Measurements from ENCODE around the gene MAEA.

Gene MAEA

DNA sequence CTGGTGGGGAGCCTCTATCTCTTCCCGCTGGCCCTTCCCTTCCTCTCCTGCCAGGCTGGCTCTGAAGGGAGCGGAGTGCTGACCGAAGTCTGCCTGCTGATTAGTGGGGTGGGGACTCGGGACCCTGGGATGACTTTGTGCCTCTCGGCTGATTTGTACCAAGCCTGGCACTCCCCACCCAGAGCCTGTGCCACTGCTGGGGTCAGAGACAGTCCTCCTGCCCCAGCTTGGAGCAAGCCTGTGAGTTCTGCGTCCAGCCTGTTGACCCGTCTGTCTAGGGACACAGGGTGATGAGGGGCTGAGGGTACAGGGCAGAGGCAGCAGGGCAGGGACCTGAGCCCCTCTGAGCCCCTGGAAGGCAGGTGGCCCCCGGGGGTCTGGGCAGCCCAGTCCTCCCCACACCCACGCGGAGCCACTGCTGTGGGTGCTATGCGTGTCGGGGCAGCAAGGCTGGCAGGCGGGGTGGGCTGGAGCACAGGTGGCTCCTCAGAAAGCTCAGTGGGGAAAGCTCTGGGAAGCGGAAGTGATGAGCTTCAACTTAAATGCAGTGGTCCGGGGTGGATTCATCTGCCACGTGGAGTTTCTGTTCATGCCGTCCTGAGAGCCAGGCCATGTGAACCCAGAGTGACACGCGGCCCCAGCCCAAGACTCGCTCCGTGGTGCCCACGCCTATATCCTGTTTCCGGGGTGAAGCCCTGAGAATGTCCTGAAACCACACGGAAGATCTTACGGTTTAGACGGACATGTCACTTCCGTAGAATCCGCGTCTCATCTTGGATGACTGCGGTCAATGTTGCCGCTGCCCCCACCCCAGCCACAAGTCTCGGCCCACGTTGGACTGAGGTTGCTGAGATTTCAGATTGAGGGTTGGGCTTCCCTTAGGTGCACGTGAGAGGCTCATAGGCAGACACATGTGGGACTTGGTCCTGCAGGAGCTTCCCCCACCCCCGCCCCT is 36.3 kb downstream of the MAEA start:
- TF ChIP-seq, protein P1, sequence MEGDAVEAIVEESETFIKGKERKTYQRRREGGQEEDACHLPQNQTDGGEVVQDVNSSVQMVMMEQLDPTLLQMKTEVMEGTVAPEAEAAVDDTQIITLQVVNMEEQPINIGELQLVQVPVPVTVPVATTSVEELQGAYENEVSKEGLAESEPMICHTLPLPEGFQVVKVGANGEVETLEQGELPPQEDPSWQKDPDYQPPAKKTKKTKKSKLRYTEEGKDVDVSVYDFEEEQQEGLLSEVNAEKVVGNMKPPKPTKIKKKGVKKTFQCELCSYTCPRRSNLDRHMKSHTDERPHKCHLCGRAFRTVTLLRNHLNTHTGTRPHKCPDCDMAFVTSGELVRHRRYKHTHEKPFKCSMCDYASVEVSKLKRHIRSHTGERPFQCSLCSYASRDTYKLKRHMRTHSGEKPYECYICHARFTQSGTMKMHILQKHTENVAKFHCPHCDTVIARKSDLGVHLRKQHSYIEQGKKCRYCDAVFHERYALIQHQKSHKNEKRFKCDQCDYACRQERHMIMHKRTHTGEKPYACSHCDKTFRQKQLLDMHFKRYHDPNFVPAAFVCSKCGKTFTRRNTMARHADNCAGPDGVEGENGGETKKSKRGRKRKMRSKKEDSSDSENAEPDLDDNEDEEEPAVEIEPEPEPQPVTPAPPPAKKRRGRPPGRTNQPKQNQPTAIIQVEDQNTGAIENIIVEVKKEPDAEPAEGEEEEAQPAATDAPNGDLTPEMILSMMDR (IDR thresholded peaks at IDR 0.05; ENCODE audit: low read depth, low read length), result no peak
- TF ChIP-seq EZH2phosphoT487 (IDR thresholded peaks at IDR 0.05; ENCODE audit: low read depth), result no peak
- Histone ChIP-seq H3K36me3 (replicated peaks; ENCODE audit: low read depth, low read length) (peaks cover 12% of the 10 kb centered on the region), H4K20me1 (ENCODE audit: insufficient read depth, low read length) (no peaks in the 10 kb centered on the region), H3K27ac (ENCODE audit: low read length) (no peak overlapping the region), H3K79me2 (ENCODE audit: low read length) (peaks cover 4% of the 10 kb centered on the region; the same call in 1 of the 2 replicates), H3K4me2 (ENCODE audit: low read length) (no peak overlapping the region), H3K9ac (ENCODE audit: low read length) (no peak overlapping the region), H3K9me3 (ENCODE audit: insufficient read depth, low read length) (no peaks in the 10 kb centered on the region), H2AFZ (ENCODE audit: low read depth, low read length) (no peak overlapping the region), H3K4me1 (ENCODE audit: low read length) (no peaks in the 10 kb centered on the region), H3K27me3 (ENCODE audit: low read depth, low read length) (no peaks in the 10 kb centered on the region), H3K4me3 (ENCODE audit: low read length) (no peak overlapping the region)

- Histone ChIP-seq H3K27me3 (ENCODE audit: low read depth, low read length) (no peaks in the 10 kb centered on the region), H4K20me1 (ENCODE audit: insufficient read depth, low read length) (no peaks in the 10 kb centered on the region), H3K9me3 (ENCODE audit: insufficient read depth, low read length) (no peaks in the 10 kb centered on the region), H3K4me1 (ENCODE audit: low read length) (no peaks in the 10 kb centered on the region), H3K36me3 (replicated peaks; ENCODE audit: low read depth, low read length) (peaks cover 12% of the 10 kb centered on the region), H3K4me3 (ENCODE audit: low read length) (no peak overlapping the region), H3K4me2 (ENCODE audit: low read length) (no peak overlapping the region), H2AFZ (ENCODE audit: low read depth, low read length) (no peak overlapping the region), H3K9ac (ENCODE audit: low read length) (no peak overlapping the region), H3K27ac (ENCODE audit: low read length) (no peak overlapping the region), H3K79me2 (ENCODE audit: low read length) (peaks cover 9% of the 10 kb centered on the region; the same call in 1 of the 2 replicates)
- TF ChIP-seq, protein P1 (IDR thresholded peaks at IDR 0.05; ENCODE audit: low read depth, low read length), result no peak
- no peak for TF ChIP-seq EZH2phosphoT487 (IDR thresholded peaks at IDR 0.05; ENCODE audit: low read depth)
Observed at GRCh38 chr4:1326751-1327525, 37.2 kb downstream of the MAEA start.

GRCh38 chr4:1327526-1328266 is 38.0 kb downstream of the MAEA start:
- Histone ChIP-seq H3K79me2 (ENCODE audit: low read length) (peaks cover 9% of the 10 kb centered on the region; the same call in 1 of the 2 replicates), H3K36me3 (replicated peaks; ENCODE audit: low read depth, low read length) (peaks cover 7% of the 10 kb centered on the region), H3K27ac (ENCODE audit: low read length) (no peak overlapping the region), H3K9me3 (ENCODE audit: insufficient read depth, low read length) (no peaks in the 10 kb centered on the region), H3K4me1 (ENCODE audit: low read length) (no peaks in the 10 kb centered on the region), H3K4me2 (ENCODE audit: low read length) (no peak overlapping the region), H3K9ac (ENCODE audit: low read length) (no peak overlapping the region), H3K4me3 (ENCODE audit: low read length) (no peak overlapping the region), H2AFZ (ENCODE audit: low read depth, low read length) (no peak overlapping the region), H3K27me3 (ENCODE audit: low read depth, low read length) (no peaks in the 10 kb centered on the region), H4K20me1 (ENCODE audit: insufficient read depth, low read length) (no peaks in the 10 kb centered on the region)
- TF ChIP-seq, protein P1 (IDR thresholded peaks at IDR 0.05; ENCODE audit: low read depth, low read length), result no peak

Measured in OCI-LY3 (cell line).